Peyer's patch (tissue), 4 donors: ENCODE data around the gene PHRF1. TPM values are rescaled to one million over a fixed set of nuclear protein-coding genes. Genes with fewer than 3 reads are reported as not detected.

ENCODE experiments used
- DNase-seq, 3 donors: peaks; one replicate each; pipeline ENCODE4 v3.0.0-alpha.2; 2017 to 2019
- H3K27ac ChIP-seq, 4 donors: fragments of 200-600 bp; sonication (generic); one replicate each; pipeline ENCODE4 v1.5.1; 2016 to 2019
- H3K27me3 ChIP-seq, 2 donors: fragments of 200-600 bp; sonication (generic); one replicate each; pipeline ENCODE4 v1.5.1; 2019
- H3K36me3 ChIP-seq, 3 donors: fragments of 200-600 bp; sonication (generic); one replicate each; pipeline ENCODE4 v1.5.1; 2016 to 2019
- H3K4me1 ChIP-seq, 4 donors: fragments of 200-600 bp; sonication (generic); one replicate each; pipeline ENCODE4 v1.5.1; 2016 to 2019
- H3K4me3 ChIP-seq, 4 donors: fragments of 200-600 bp; sonication (generic); 1 replicate in 3 of 4; 2 replicates in 1 of 4; pipeline ENCODE4 v1.5.1; 2016 to 2019; ENCODE audit warnings: mild to moderate bottlenecking in 1 of 4
- H3K9me3 ChIP-seq, 4 donors: fragments of 200-600 bp; sonication (generic); one replicate each; pipeline ENCODE4 v1.5.1; 2016 to 2019; ENCODE audit warnings: mild to moderate bottlenecking in 1 of 4
- POLR2A ChIP-seq, 2 donors: fragments of 450-650 bp; IDR thresholded peaks; one replicate each; pipeline ENCODE4 v1.5.1; 2017; ENCODE audit warnings: antibody characterized with exemption in 2 of 2, mild to moderate bottlenecking in 2 of 2, moderate library complexity in 2 of 2
- total RNA-seq, 4 donors: library from RNA; depleted of rRNA; stranded (reverse); fragments of >200 nt; gene quantifications; one replicate each; pipeline ENCODE4 v1.1.0, GENCODE V29; 2016
- TF ChIP-seq, protein P1 (sequence below), 6 experiments: fragments of 450-650 bp in 4 of 6; fragments of 200-600 bp in 2 of 6; sonication (generic) in 1 of 6; IDR thresholded peaks; one replicate each; pipeline ENCODE4 v1.5.1; 2017 to 2019; ENCODE audit warnings: antibody characterized with exemption in 6 of 6, mild to moderate bottlenecking in 3 of 6, moderate library complexity in 1 of 6

The PHRF1 gene
- total RNA-seq, 4 donors from 2014 or later: 48.4 to 88.0 (median 57.8) TPM

DNA sequence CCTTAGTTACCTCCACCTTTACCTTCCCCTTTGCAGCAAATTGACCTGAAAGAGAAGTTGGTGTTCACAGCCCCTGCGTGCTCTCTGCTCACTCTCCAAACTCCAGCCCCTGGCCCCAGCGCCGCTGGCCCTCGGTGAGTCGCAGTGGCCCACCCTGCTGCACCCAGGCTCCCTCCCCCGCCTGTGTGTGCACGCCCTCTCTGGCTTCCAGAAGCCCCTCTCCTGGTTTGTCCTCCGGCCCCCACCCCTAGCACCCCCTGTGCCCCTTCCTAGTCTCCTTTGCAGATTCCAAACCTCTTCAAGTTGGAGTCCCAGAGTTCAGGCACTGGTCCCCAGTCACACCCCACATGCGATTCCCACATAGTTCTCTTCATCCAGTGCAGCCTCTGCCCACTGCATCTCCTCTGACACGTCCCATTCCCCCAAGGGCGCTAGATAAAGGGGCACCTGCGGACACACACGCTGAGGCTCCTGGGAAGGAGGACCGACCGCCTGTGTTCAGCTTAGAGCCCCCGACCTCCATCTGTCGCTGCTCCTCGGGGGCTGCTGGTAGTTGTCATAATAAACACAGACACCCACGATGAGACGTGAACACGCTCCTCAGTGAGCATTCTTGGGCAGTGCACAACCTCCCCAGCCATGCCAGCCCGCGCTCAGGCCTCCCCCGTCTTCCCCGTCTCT, 1.5 kb upstream of the PHRF1 start:
- peak overlapping the region in 2 of 4 donors; percentile 76 to 77 for H3K27ac ChIP-seq
- no peak for DNase-seq

GRCh38 chr11:575313-575995, 816 bp upstream of the PHRF1 start:
- peaks cover 12 to 49% (median 33%) of the 10 kb centered on the region in 4 donors for H3K4me1 ChIP-seq
- peak in 1 of 2 donors; percentile 57 for TF ChIP-seq POLR2A (IDR thresholded peaks at IDR 0.05)
- TF ChIP-seq, protein P1, sequence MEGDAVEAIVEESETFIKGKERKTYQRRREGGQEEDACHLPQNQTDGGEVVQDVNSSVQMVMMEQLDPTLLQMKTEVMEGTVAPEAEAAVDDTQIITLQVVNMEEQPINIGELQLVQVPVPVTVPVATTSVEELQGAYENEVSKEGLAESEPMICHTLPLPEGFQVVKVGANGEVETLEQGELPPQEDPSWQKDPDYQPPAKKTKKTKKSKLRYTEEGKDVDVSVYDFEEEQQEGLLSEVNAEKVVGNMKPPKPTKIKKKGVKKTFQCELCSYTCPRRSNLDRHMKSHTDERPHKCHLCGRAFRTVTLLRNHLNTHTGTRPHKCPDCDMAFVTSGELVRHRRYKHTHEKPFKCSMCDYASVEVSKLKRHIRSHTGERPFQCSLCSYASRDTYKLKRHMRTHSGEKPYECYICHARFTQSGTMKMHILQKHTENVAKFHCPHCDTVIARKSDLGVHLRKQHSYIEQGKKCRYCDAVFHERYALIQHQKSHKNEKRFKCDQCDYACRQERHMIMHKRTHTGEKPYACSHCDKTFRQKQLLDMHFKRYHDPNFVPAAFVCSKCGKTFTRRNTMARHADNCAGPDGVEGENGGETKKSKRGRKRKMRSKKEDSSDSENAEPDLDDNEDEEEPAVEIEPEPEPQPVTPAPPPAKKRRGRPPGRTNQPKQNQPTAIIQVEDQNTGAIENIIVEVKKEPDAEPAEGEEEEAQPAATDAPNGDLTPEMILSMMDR (IDR thresholded peaks at IDR 0.05): peak in 2 of 6 experiments; percentile 10 to 19

More for the DNA sequence above, 1.5 kb upstream of the PHRF1 start:
- TF ChIP-seq, protein P1 (IDR thresholded peaks at IDR 0.05): no peak
- TF ChIP-seq POLR2A (IDR thresholded peaks at IDR 0.05): no peak
- H3K36me3 ChIP-seq: no peaks in the 10 kb centered on the region
- no peaks in the 10 kb centered on the region for H3K9me3 ChIP-seq
- H3K27me3 ChIP-seq: no peaks in the 10 kb centered on the region
- peaks cover 9 to 43% (median 30%) of the 10 kb centered on the region in 4 donors for H3K4me1 ChIP-seq
- peak overlapping the region; percentile 50 to 85 (median 68) for H3K4me3 ChIP-seq

GRCh38 chr11:576811-577610, 741 bp downstream of the PHRF1 start:
- H3K27me3 ChIP-seq: no peaks in the 10 kb centered on the region
- peak overlapping the region; percentile 60 to 98 (median 82) for H3K4me3 ChIP-seq
- peaks cover 0 to 7% (median 0%) of the 10 kb centered on the region in 3 donors for H3K36me3 ChIP-seq
- no peak for TF ChIP-seq POLR2A (IDR thresholded peaks at IDR 0.05)
- TF ChIP-seq, protein P1 (IDR thresholded peaks at IDR 0.05): no peak
- no peak for DNase-seq
- peak overlapping the region; percentile 86 to 97 (median 92) for H3K27ac ChIP-seq
- no peaks in the 10 kb centered on the region for H3K9me3 ChIP-seq
- peaks cover 12 to 65% (median 33%) of the 10 kb centered on the region in 4 donors for H3K4me1 ChIP-seq

More at GRCh38 chr11:575313-575995, 816 bp upstream of the PHRF1 start:
- H3K36me3 ChIP-seq: no peaks in the 10 kb centered on the region
- DNase-seq: no peak
- H3K4me3 ChIP-seq: peak overlapping the region; percentile 50 to 85 (median 68)
- no peaks in the 10 kb centered on the region for H3K9me3 ChIP-seq
- H3K27ac ChIP-seq: peak overlapping the region in 3 of 4 donors; percentile 20 to 77 (median 76)
- H3K27me3 ChIP-seq: no peaks in the 10 kb centered on the region

- Histone ChIP-seq H3K27ac (peak overlapping the region in 3 of 4 donors; percentile 86 to 97 (median 93)), H3K4me3 (peak overlapping the region; percentile 60 to 98 (median 82)), H3K36me3 (peaks cover 0 to 12% (median 0%) of the 10 kb centered on the region in 3 donors), H3K27me3 (no peaks in the 10 kb centered on the region), H3K9me3 (no peaks in the 10 kb centered on the region), H3K4me1 (peaks cover 12 to 65% (median 33%) of the 10 kb centered on the region in 4 donors)
- no peak for TF ChIP-seq POLR2A (IDR thresholded peaks at IDR 0.05)
- TF ChIP-seq, protein P1 (IDR thresholded peaks at IDR 0.05): no peak
- no peak for DNase-seq
These were observed 1.3 kb downstream of the PHRF1 start for GRCh38 chr11:577611-577894.

- peaks cover 12 to 70% (median 33%) of the 10 kb centered on the region in 4 donors for H3K4me1 ChIP-seq
- H3K27me3 ChIP-seq: no peaks in the 10 kb centered on the region
- peak in 1 of 3 donors; percentile 68 for DNase-seq
- peak overlapping the region in 3 of 4 donors; percentile 49 to 97 (median 93) for H3K27ac ChIP-seq
- H3K4me3 ChIP-seq: peak overlapping the region in 2 of 4 donors; percentile 60 to 98
- H3K36me3 ChIP-seq: peaks cover 0 to 21% (median 0%) of the 10 kb centered on the region in 3 donors
- peak in 1 of 2 donors; percentile 36 for TF ChIP-seq POLR2A (IDR thresholded peaks at IDR 0.05)
- TF ChIP-seq, protein P1 (IDR thresholded peaks at IDR 0.05): no peak
- no peaks in the 10 kb centered on the region for H3K9me3 ChIP-seq
These were observed 2.2 kb downstream of the PHRF1 start for GRCh38 chr11:578276-579035.
